A549 treated with AZD9567 at 1 μM for 4 hours (cell line): ENCODE results near the gene SLC12A7. TPM values are rescaled to one million over a fixed set of nuclear protein-coding genes. Genes with fewer than 3 reads are reported as not detected.

Experiments
- total RNA-seq: library from RNA; stranded (reverse); fragments of 200-300 nt; extraction: Qiagen RNA extraction; gene quantifications from 5 replicates; pipeline ENCODE4 v1.2.3, GENCODE V29; 2022; ENCODE audit not compliant: insufficient read depth

The SLC12A7 gene
- 19.2 to 33.2 TPM (median 32.7 TPM) in 5 replicates for total RNA-seq

GRCh38 chr5:1111727-1112289 lies at the start of gene SLC12A7:
Gene SLC12A7 (minus strand): TSS chr5:1112063. CDS start chr5:1111991, 72 bp downstream.

DNA sequence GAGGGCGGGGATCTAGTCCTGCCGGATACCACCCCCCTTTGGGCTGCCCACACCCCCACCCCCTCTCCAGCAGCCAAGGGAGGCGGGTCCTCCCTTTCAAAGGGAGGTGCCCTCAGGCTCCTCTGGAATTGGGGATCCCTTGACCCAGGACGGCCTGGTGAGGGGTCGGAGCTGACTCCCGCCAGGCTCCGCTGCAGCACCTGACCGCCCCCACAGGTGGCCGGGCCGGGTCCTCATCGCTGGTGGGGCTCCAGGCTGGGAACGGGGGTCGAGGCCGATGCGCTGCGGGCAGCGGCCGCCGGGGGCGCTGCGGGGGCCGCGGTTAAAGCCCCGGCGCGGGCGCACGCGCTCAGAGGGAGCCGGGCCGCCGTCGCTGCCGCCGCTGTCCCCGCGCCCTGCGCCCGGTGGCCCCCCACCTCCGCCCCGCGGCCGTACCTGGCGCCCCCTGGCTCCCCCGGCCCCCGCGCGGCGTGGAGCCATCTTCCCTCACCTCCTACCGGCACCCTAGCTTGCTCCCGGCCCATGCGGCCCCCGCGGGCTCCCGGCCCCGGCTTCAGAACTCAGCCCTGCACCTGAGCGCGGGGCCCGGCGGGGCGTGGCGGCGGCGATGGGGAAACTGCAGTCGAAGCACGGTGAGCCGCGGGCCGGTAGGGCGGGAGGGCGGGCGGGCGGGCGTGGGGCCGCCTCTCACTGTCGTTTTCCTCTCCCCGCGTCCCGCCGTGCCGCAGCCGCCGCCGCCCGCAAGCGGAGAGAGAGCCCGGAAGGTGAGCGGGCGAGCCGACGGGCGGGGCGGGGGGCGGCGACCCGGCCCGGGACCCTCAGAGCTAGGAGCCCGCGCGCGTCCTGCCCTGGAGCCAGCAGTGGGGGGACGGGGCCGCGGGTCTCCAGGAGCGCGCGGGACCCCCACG lies 103.2 kb downstream of the SLC12A7 start, which contains the start of gene NKD2:
Gene NKD2, plus strand, starts transcription at position 352 of the 908 bp plus-strand sequence. Its CDS starts 256 bp downstream, at position 608.

Other genes starting within 250 kb of the SLC12A7 start
- 38.9 to 45.1 TPM (median 41.7 TPM) in 5 replicates for gene BRD9, start 219.3 kb downstream of the SLC12A7 start, total RNA-seq
- gene TRIP13, start 219.2 kb downstream of the SLC12A7 start, total RNA-seq, result 62.4 to 70.0 TPM (median 69.3 TPM) in 5 replicates
- 20.8 to 25.0 TPM (median 22.9 TPM) in 5 replicates for gene NKD2, start 103.3 kb downstream of the SLC12A7 start, total RNA-seq
- gene SLC6A19, start 89.5 kb upstream of the SLC12A7 start, total RNA-seq, result 0.20 to 0.24 TPM (median 0.22 TPM) in 4 of 5 replicates, not detected in the other
- not detected in 5 replicates for gene SLC6A18, start 113.3 kb upstream of the SLC12A7 start, total RNA-seq
- gene TERT, start 183.0 kb upstream of the SLC12A7 start, total RNA-seq, result 2.7 to 7.3 TPM (median 3.6 TPM) in 5 replicates
- gene CLPTM1L, start 233.0 kb upstream of the SLC12A7 start, total RNA-seq, result 152 to 177 TPM (median 163 TPM) in 5 replicates